Upper lobe of right lung (tissue), 1 donor: ENCODE measurements around the gene ZER1. TPM values are rescaled to one million over a fixed set of nuclear protein-coding genes. Genes with fewer than 3 reads are reported as not detected.

Experiments used
- ATAC-seq: fragments of 200-7000 bp; cut with Tn5 transposase; one replicate; pipeline ENCODE4 v1.9.1; 2020; ENCODE audit warnings: mild to moderate bottlenecking, moderate library complexity
- DNase-seq: peaks from one replicate; pipeline ENCODE4 v3.0.0-alpha.2; 2020
- H3K27ac ChIP-seq: fragments of 200-600 bp; one replicate; pipeline ENCODE4 v1.8.0; 2022
- H3K27me3 ChIP-seq: fragments of 200-600 bp; one replicate; pipeline ENCODE4 v1.8.0; 2022; ENCODE audit warnings: mild to moderate bottlenecking
- H3K36me3 ChIP-seq: fragments of 200-600 bp; one replicate; pipeline ENCODE4 v1.8.0; 2022
- H3K4me1 ChIP-seq: fragments of 200-600 bp; one replicate; pipeline ENCODE4 v1.8.0; 2022
- H3K4me3 ChIP-seq: fragments of 200-600 bp; one replicate; pipeline ENCODE4 v1.8.0; 2022; ENCODE audit warnings: mild to moderate bottlenecking
- H3K9me3 ChIP-seq: fragments of 200-600 bp; one replicate; pipeline ENCODE4 v1.8.0; 2022
- CTCF ChIP-seq: fragments of 200-600 bp; IDR thresholded peaks from one replicate; pipeline ENCODE4 v1.8.0; 2022; ENCODE audit warnings: antibody characterized with exemption
- intact Hi-C: fragments of 100-400 bp; cut with DNase I; formaldehyde crosslinking; loops from one replicate; pipeline ENCODE4 v1.11.0; 2022
- total RNA-seq: library from RNA; stranded (reverse); fragmentation: NEBNext Ultra II Directional; extraction: Animal tissue kit (Norgen Biotek cat#: 25700); gene quantifications from one replicate; pipeline ENCODE4 v1.2.1, GENCODE V29; 2021
- donor health status: DM: no; HTN: yes; CAD: no; lungs with severe emphysema.

The ZER1 gene
- total RNA-seq, 1 donor from 2014 or later = 32.0 TPM

DNA sequence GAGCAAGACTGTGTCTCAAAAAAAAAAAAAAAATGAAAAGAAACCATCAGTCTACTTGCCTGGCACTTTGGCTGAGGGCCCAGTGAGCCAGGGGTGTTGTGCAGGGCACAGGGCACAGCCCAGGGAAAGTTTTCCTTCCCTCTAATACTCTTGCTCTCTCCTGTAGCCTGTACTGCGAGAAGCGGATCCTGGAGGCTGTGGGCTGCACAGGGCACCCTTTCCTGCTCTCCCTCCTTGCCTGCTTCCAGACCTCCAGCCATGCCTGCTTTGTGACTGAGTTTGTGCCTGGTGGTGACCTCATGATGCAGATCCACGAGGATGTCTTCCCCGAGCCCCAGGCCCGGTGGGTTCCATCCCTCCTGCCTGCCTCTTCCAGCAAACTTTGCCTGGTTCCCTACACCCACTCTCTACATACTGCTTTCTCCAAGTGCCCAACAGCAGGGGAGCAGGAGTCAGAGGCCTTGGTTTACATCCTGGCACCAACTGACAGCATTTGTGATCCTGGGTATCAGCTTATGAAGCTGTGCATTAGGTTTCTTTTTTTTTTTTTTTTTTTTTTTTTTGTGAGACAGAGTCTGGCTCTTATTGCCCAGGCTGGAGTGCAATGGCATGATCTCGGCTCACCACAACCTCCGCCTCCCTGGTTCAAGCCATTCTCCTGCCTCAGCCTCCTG, 55.0 kb downstream of the ZER1 start:
- intact Hi-C loops = no loop called here
- peak; percentile 41 for DNase-seq
- H3K27me3 ChIP-seq = no peaks in the 10 kb centered on the region
- H3K4me1 ChIP-seq = no peaks in the 10 kb centered on the region
- no peak overlapping the region for H3K4me3 ChIP-seq
- no peak for TF ChIP-seq CTCF
- peaks cover 4% of the 10 kb centered on the region for H3K36me3 ChIP-seq
- no peak for ATAC-seq
- H3K27ac ChIP-seq = no peak overlapping the region
- no peaks in the 10 kb centered on the region for H3K9me3 ChIP-seq

- Histone ChIP-seq H3K27ac (no peak overlapping the region), H3K9me3 (no peaks in the 10 kb centered on the region), H3K4me3 (no peak overlapping the region), H3K4me1 (no peaks in the 10 kb centered on the region), H3K36me3 (no peaks in the 10 kb centered on the region), H3K27me3 (no peaks in the 10 kb centered on the region)
- no peak for TF ChIP-seq CTCF
- intact Hi-C loops = no loop called here
- DNase-seq (no peak), ATAC-seq (no peak)
Measured at GRCh38 chr9:128715436-128715750, 56.3 kb downstream of the ZER1 start.

DNA sequence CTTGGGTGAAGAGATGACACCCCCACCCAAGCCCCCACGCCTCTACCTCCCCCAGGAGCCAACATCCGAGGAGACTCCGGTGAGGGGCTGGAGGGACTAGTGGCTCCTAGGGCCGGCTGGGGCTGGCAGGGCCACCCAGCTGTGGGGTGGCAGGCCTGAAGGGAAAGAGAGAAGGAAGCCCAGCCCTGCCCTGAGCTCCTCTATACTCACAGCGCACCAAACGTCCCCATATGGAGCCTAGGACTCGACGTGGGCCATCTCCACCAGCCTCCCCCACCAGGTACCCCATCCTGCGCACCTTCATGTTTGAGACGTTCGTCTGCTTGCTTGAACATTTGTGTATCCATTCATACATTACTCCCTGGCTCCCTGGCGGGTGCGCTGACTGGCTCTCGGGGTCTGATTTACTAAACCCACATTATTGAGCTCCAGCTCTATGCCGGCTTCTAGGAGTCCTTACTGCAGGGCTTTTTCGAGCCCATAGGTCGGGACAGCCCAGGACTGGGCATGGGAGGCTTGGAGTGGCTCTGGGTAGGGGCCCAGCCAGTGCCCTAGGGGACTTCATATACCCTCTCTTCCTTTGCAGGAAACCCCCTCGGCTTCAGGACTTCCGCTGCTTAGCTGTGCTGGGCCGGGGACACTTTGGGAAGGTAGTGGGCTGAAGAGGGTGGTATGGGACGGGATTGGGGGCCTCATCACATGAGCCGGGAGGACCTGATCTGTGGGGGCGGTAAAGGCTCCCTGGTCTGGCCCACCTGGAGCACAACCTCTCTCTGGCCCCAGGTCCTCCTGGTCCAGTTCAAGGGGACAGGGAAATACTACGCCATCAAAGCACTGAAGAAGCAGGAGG, 56.9 kb downstream of the ZER1 start:
- peak; percentile 51 for DNase-seq
- no peaks in the 10 kb centered on the region for H3K9me3 ChIP-seq
- no peak for ATAC-seq
- no peak overlapping the region for H3K4me3 ChIP-seq
- TF ChIP-seq CTCF = no peak
- H3K27ac ChIP-seq = no peak overlapping the region
- no peaks in the 10 kb centered on the region for H3K4me1 ChIP-seq
- H3K36me3 ChIP-seq = no peaks in the 10 kb centered on the region
- intact Hi-C loops = no loop called here
- no peaks in the 10 kb centered on the region for H3K27me3 ChIP-seq

- no peaks in the 10 kb centered on the region for H3K27me3 ChIP-seq
- H3K9me3 ChIP-seq = no peaks in the 10 kb centered on the region
- H3K4me3 ChIP-seq = no peak overlapping the region
- H3K4me1 ChIP-seq = no peaks in the 10 kb centered on the region
- H3K36me3 ChIP-seq = no peaks in the 10 kb centered on the region
- no peak overlapping the region for H3K27ac ChIP-seq
- DNase-seq = peak; percentile 51
- no peak for TF ChIP-seq CTCF
- intact Hi-C loops = no loop called here
- no peak for ATAC-seq
Measured at GRCh38 chr9:128713941-128714573, 57.7 kb downstream of the ZER1 start.

DNA sequence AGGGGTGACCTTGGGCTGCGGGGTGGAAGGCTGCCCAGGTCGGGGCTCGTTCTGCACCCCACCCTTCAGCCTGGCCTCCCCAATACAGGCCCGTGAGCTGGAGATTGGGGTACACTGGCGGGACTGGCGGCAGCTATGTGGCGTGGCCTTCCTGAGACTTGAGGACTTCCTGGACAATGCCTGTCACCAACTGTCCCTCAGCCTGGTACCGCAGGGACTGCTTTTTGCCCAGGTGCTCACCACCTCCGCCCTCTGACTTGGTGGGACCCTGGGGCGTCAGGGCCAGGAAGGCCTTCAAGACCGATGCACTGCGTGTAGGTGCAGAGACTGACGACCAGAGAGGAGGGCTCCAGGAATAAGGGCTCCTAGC, 58.3 kb downstream of the ZER1 start:
- Histone ChIP-seq H3K4me3 (no peak overlapping the region), H3K27ac (no peak overlapping the region), H3K9me3 (no peaks in the 10 kb centered on the region), H3K36me3 (no peaks in the 10 kb centered on the region), H3K27me3 (no peaks in the 10 kb centered on the region), H3K4me1 (no peaks in the 10 kb centered on the region)
- DNase-seq (no peak), ATAC-seq (peak; percentile 3)
- TF ChIP-seq CTCF = no peak
- intact Hi-C loops = no loop called here
